Measurements from ENCODE around the gene CHN1. TPM values are rescaled to one million over a fixed set of nuclear protein-coding genes. Genes with fewer than 3 reads are reported as not detected.

The CHN1 gene
- total and polyA plus RNA-seq, 2 of the 8 experiments (the other 6 are each of a cell fraction or from before 2014, with no cell fraction given): 54.0 to 65.7 TPM

DNA sequence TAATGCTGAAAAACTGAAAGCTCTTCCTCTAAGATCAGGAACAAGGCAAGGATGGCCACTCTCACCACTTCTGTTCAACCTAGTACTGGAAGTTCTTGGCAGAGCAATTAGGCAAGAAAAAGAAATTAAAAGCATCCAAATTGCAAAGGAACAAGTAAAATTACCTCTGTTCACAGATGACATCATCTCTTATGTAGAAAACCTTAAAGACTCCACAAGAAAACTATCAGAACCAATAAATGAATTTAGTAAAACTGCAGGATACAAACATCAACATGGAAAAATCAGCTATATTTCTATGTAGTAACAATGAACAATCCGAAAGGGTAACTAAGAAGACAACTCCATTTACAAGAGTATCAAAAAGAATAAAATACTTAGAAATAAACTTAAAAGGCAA lies 112.2 kb downstream of the CHN1 start:
- H2BK120ac ChIP-seq (replicated peaks; ENCODE audit: low read depth, low read length): no peak overlapping the region
- 92% methylated on average over 1 of the region's 1 CpG; no CpG with 5 or more reads in 1 of the 2 experiments for WGBS, 2 experiments (ENCODE audit: extremely low coverage in 1 of 2, insufficient coverage in 1 of 2, insufficient read length in 1 of 2, insufficient replicate concordance in 2 of 2, low coverage in 1 of 2, low lambda C conversion rate in 2 of 2, missing lambda C conversion rate in 1 of 2)
- peaks cover 0 to 15% of the 10 kb centered on the region in 2 experiments; a peak in 2 of 4 replicates for H3K79me2 ChIP-seq (ENCODE audit: control insufficient read depth in 1 of 2, insufficient read depth in 2 of 2, low read length in 2 of 2)
- DNase-seq (ENCODE audit: low read depth in 1 of 2, low spot score in 2 of 2): no peak
- H3K23me2 ChIP-seq (ENCODE audit: low read depth, low read length): no peaks in the 10 kb centered on the region
- FAIRE-seq: no peak
- no peak overlapping the region for H3K9ac ChIP-seq (replicated peaks in 1 of 4; ENCODE audit: extremely low read depth in 1 of 4, low read depth in 3 of 4, low read length in 3 of 4)
- no peaks in the 10 kb centered on the region; a peak in 1 of 8 replicates for H3K36me3 ChIP-seq (ENCODE audit: control insufficient read depth in 2 of 4, insufficient read depth in 4 of 4, low read length in 3 of 4)
- no peak overlapping the region for H3K18ac ChIP-seq (ENCODE audit: extremely low read depth, low read length)
- H2AK5ac ChIP-seq (ENCODE audit: low read depth, low read length): no peak overlapping the region
- H4K5ac ChIP-seq (ENCODE audit: insufficient read length, low read depth, low read length): no peak overlapping the region
- H3K23ac ChIP-seq (ENCODE audit: insufficient read length): no peak overlapping the region
- POLR2A ChIA-PET (ENCODE audit: partially characterized antibody): interaction anchor here (1.0 kb wide), 1 partner anchor 9 kb away, joined by 3 read pairs; no protein-coding TSS in a partner anchor
- H3K14ac ChIP-seq (ENCODE audit: insufficient read length): no peak overlapping the region
- H3K79me1 ChIP-seq (ENCODE audit: low read depth, low read length): no peaks in the 10 kb centered on the region
- H3K56ac ChIP-seq (replicated peaks; ENCODE audit: insufficient read length, low read depth, low read length): no peak overlapping the region
- peaks cover 0 to 9% (median 5%) of the 10 kb centered on the region in 4 experiments; a peak in 4 of 7 replicates for H3K4me1 ChIP-seq (replicated peaks in 1 of 4; ENCODE audit: control insufficient read depth in 3 of 4, insufficient read depth in 4 of 4, low read length in 3 of 4)
- H4K91ac ChIP-seq (replicated peaks; ENCODE audit: insufficient read length, low read length): no peak overlapping the region
- no peaks in the 10 kb centered on the region for H3K27me3 ChIP-seq (replicated peaks in 1 of 4; ENCODE audit: control insufficient read depth in 3 of 4, extremely low read depth in 1 of 4, insufficient read depth in 3 of 4, low read length in 3 of 4)
- H2BK5ac ChIP-seq (ENCODE audit: low read depth, low read length): no peak overlapping the region
- H2BK20ac ChIP-seq (ENCODE audit: low read length): no peak overlapping the region
- no peaks in the 10 kb centered on the region for H3K9me3 ChIP-seq (ENCODE audit: insufficient read depth in 2 of 2, low read depth in 1 of 2, low read length in 1 of 2)
- H3K4ac ChIP-seq (replicated peaks; ENCODE audit: insufficient read length, low read depth, low read length): no peak overlapping the region
- H2AFZ ChIP-seq (ENCODE audit: low read length): no peak overlapping the region
- H2BK15ac ChIP-seq (ENCODE audit: low read length): no peak overlapping the region
- H3K4me3 ChIP-seq (ENCODE audit: extremely low read depth in 1 of 4, insufficient read depth in 2 of 4, low read depth in 3 of 4, low read length in 4 of 4): no peak overlapping the region
- no peak overlapping the region for H4K8ac ChIP-seq (ENCODE audit: extremely low read depth, insufficient read depth, low read length)
- no peak overlapping the region for H2BK12ac ChIP-seq (ENCODE audit: low read depth, low read length)
- H3K27ac ChIP-seq (ENCODE audit: low read depth, low read length): no peak overlapping the region
- H3K4me2 ChIP-seq (ENCODE audit: insufficient read depth in 1 of 2, low read depth in 2 of 2, low read length in 2 of 2): no peak overlapping the region
- CTCF ChIA-PET (ENCODE audit: partially characterized antibody): interaction anchor here (0.7 to 1.1 kb wide), 2 partner anchors 11 to 87 kb away, joined by 3 read pairs; no protein-coding TSS in a partner anchor
- no peaks in the 10 kb centered on the region for H4K20me1 ChIP-seq (replicated peaks in 1 of 2; ENCODE audit: control insufficient read depth in 1 of 2, insufficient read depth in 2 of 2, low read length in 2 of 2)
- no peak for TF ChIP-seq EZH2 (IDR thresholded peaks at IDR 0.05; ENCODE audit: low read depth, low read length, severe bottlenecking)
- no peak for TF ChIP-seq CHD2 (IDR thresholded peaks at IDR 0.05; ENCODE audit: low read length)
- TF ChIP-seq PHF8 (conservative IDR thresholded peaks at IDR 0.05; ENCODE audit: low read depth, low read length): no peak
- no peak for TF ChIP-seq EGR1 (IDR thresholded peaks at IDR 0.05; ENCODE audit: borderline replicate concordance, low read depth, low read length)
- TF ChIP-seq GABPA (IDR thresholded peaks at IDR 0.05; ENCODE audit: borderline replicate concordance, insufficient read depth, low read length): no peak
- TF ChIP-seq POU5F1 (IDR thresholded peaks at IDR 0.05; ENCODE audit: low read depth, low read length): no peak
- TF ChIP-seq CREB1 (IDR thresholded peaks at IDR 0.05): no peak
- no peak for TF ChIP-seq RBBP5 (IDR thresholded peaks at IDR 0.05; ENCODE audit: borderline replicate concordance, low read depth, low read length)
- TF ChIP-seq, protein P1, sequence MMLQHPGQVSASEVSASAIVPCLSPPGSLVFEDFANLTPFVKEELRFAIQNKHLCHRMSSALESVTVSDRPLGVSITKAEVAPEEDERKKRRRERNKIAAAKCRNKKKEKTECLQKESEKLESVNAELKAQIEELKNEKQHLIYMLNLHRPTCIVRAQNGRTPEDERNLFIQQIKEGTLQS (IDR thresholded peaks at IDR 0.05; ENCODE audit: insufficient read depth, low read depth, low read length): no peak

Measured in H1 (cell line).